ENCODE data around the gene PPFIBP1.

The PPFIBP1 gene

DNA sequence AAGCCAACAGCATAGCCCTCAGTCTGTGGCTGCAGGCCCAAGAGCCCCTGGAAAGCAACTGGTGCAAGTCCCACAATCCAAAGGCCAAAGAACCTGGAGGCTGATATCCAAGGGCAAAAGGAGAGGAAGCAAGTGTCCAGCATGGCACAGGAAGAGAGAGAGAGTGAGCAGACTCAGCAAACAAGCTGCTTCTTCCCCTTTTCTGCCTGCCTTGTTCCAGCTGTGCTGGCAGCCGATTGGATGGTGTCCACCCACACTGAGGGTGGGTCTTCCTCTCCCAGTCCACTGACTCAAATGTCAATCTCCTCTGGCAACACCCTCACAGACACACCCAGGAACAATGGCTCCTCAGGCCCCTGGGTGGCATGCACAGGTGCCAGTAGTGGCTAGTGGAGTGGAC, 44.0 kb upstream of the PPFIBP1 start:
- no peak overlapping the region for H3K4me2 ChIP-seq (ENCODE audit: low read length)
- no peak overlapping the region for H2AFZ ChIP-seq (ENCODE audit: insufficient read depth, low read length, poor library complexity)
- H3K9ac ChIP-seq (ENCODE audit: low read length) = no peak overlapping the region
- no peaks in the 10 kb centered on the region for H3K79me1 ChIP-seq (ENCODE audit: low read length)
- H2AK5ac ChIP-seq (ENCODE audit: low read length) = no peak overlapping the region
- H2BK120ac ChIP-seq (ENCODE audit: insufficient read depth, low read length, poor library complexity) = no peak overlapping the region
- H4K8ac ChIP-seq (ENCODE audit: low read depth, low read length) = no peak overlapping the region
- no peak overlapping the region for H4K91ac ChIP-seq (ENCODE audit: low read depth, low read length)
- H3K14ac ChIP-seq (ENCODE audit: low read length) = no peak overlapping the region
- H3K23ac ChIP-seq (ENCODE audit: low read length) = no peak overlapping the region
- H3K79me2 ChIP-seq (ENCODE audit: control insufficient read depth, insufficient read depth, low read length, poor library complexity) = no peaks in the 10 kb centered on the region
- H3K27me3 ChIP-seq (ENCODE audit: insufficient read depth, low read length) = no peaks in the 10 kb centered on the region
- no peak overlapping the region for H3K4ac ChIP-seq (ENCODE audit: low read depth, low read length)
- peaks cover 13% of the 10 kb centered on the region for H3K9me3 ChIP-seq (ENCODE audit: insufficient read depth, low read depth, low read length)
- WGBS (ENCODE audit: extremely low coverage, insufficient coverage, insufficient read length) = no CpG with 5 or more reads among the region's 1 CpG
- no peak overlapping the region for H4K12ac ChIP-seq (ENCODE audit: low read depth, low read length)
- DNase-seq = no peak
- H3K4me3 ChIP-seq (ENCODE audit: low read depth, low read length) = no peak overlapping the region
- no peak overlapping the region for H2BK12ac ChIP-seq (ENCODE audit: low read length)
- H3K27ac ChIP-seq (ENCODE audit: low read depth, low read length) = no peak overlapping the region
- no peak overlapping the region for H2BK5ac ChIP-seq (ENCODE audit: low read depth, low read length, poor library complexity)
- no peak overlapping the region for H3K18ac ChIP-seq (ENCODE audit: low read length)
- no peaks in the 10 kb centered on the region for H3K4me1 ChIP-seq (ENCODE audit: control insufficient read depth in 1 of 2, insufficient read depth in 2 of 2, low read length in 2 of 2)
- peaks cover 0 to 2% of the 10 kb centered on the region in 2 experiments for H3K36me3 ChIP-seq (ENCODE audit: control insufficient read depth in 1 of 2, insufficient read depth in 2 of 2, low read length in 2 of 2)

GRCh38 chr12:27486961-27487360, 37.0 kb upstream of the PPFIBP1 start:
- Histone ChIP-seq H2AK5ac (ENCODE audit: low read length) (no peak overlapping the region), H3K14ac (ENCODE audit: low read length) (no peak overlapping the region), H3K27ac (ENCODE audit: low read depth, low read length) (no peak overlapping the region)

GRCh38 chr12:27488479-27488878, 35.5 kb upstream of the PPFIBP1 start:
- no peak overlapping the region for H4K8ac ChIP-seq (ENCODE audit: low read depth, low read length)
- no peak overlapping the region for H3K27ac ChIP-seq (ENCODE audit: low read depth, low read length)
- H4K91ac ChIP-seq (ENCODE audit: low read depth, low read length) = no peak overlapping the region
- H3K79me2 ChIP-seq (ENCODE audit: control insufficient read depth, insufficient read depth, low read length, poor library complexity) = no peaks in the 10 kb centered on the region
- no CpG with 5 or more reads among the region's 5 CpGs for WGBS (ENCODE audit: extremely low coverage, insufficient coverage, insufficient read length)
- H3K4ac ChIP-seq (ENCODE audit: low read depth, low read length) = no peak overlapping the region
- H3K4me1 ChIP-seq (ENCODE audit: control insufficient read depth in 1 of 2, insufficient read depth in 2 of 2, low read length in 2 of 2) = no peaks in the 10 kb centered on the region
- no peak overlapping the region for H3K4me3 ChIP-seq (ENCODE audit: low read depth, low read length)
- H2BK12ac ChIP-seq (ENCODE audit: low read length) = no peak overlapping the region
- no peak overlapping the region for H3K9ac ChIP-seq (ENCODE audit: low read length)
- no peak overlapping the region for H4K12ac ChIP-seq (ENCODE audit: low read depth, low read length)
- no peaks in the 10 kb centered on the region for H3K9me3 ChIP-seq (ENCODE audit: insufficient read depth, low read depth, low read length)
- H3K79me1 ChIP-seq (ENCODE audit: low read length) = no peaks in the 10 kb centered on the region
- no peak overlapping the region for H2BK5ac ChIP-seq (ENCODE audit: low read depth, low read length, poor library complexity)
- no peak overlapping the region for H2BK120ac ChIP-seq (ENCODE audit: insufficient read depth, low read length, poor library complexity)
- no peak overlapping the region for H2AFZ ChIP-seq (ENCODE audit: insufficient read depth, low read length, poor library complexity)
- no peak overlapping the region for H3K14ac ChIP-seq (ENCODE audit: low read length)
- no peak overlapping the region for H3K23ac ChIP-seq (ENCODE audit: low read length)
- no peaks in the 10 kb centered on the region for H3K27me3 ChIP-seq (ENCODE audit: insufficient read depth, low read length)
- H3K4me2 ChIP-seq (ENCODE audit: low read length) = no peak overlapping the region
- DNase-seq = no peak
- no peak overlapping the region for H3K18ac ChIP-seq (ENCODE audit: low read length)
- H3K36me3 ChIP-seq (ENCODE audit: control insufficient read depth in 1 of 2, insufficient read depth in 2 of 2, low read length in 2 of 2) = no peaks in the 10 kb centered on the region
- H2AK5ac ChIP-seq (ENCODE audit: low read length) = no peak overlapping the region

More at GRCh38 chr12:27486961-27487360, 37.0 kb upstream of the PPFIBP1 start:
- Histone ChIP-seq H3K9ac (ENCODE audit: low read length) (no peak overlapping the region), H3K27me3 (ENCODE audit: insufficient read depth, low read length) (no peaks in the 10 kb centered on the region), H2BK12ac (ENCODE audit: low read length) (no peak overlapping the region), H3K4ac (ENCODE audit: low read depth, low read length) (no peak overlapping the region), H3K23ac (ENCODE audit: low read length) (no peak overlapping the region), H2BK5ac (ENCODE audit: low read depth, low read length, poor library complexity) (no peak overlapping the region), H3K4me1 (ENCODE audit: control insufficient read depth in 1 of 2, insufficient read depth in 2 of 2, low read length in 2 of 2) (no peaks in the 10 kb centered on the region), H3K9me3 (ENCODE audit: insufficient read depth, low read depth, low read length) (no peaks in the 10 kb centered on the region), H2BK120ac (ENCODE audit: insufficient read depth, low read length, poor library complexity) (no peak overlapping the region), H2AFZ (ENCODE audit: insufficient read depth, low read length, poor library complexity) (no peak overlapping the region), H3K79me2 (ENCODE audit: control insufficient read depth, insufficient read depth, low read length, poor library complexity) (no peaks in the 10 kb centered on the region), H4K12ac (ENCODE audit: low read depth, low read length) (no peak overlapping the region), H3K36me3 (ENCODE audit: control insufficient read depth in 1 of 2, insufficient read depth in 2 of 2, low read length in 2 of 2) (no peaks in the 10 kb centered on the region), H3K4me2 (ENCODE audit: low read length) (no peak overlapping the region), H4K8ac (ENCODE audit: low read depth, low read length) (no peak overlapping the region), H4K91ac (ENCODE audit: low read depth, low read length) (no peak overlapping the region), H3K18ac (ENCODE audit: low read length) (no peak overlapping the region), H3K4me3 (ENCODE audit: low read depth, low read length) (no peak overlapping the region), H3K79me1 (ENCODE audit: low read length) (no peaks in the 10 kb centered on the region)
- no peak for DNase-seq

GRCh38 chr12:27491226-27491625, 32.8 kb upstream of the PPFIBP1 start:
- no peaks in the 10 kb centered on the region for H3K36me3 ChIP-seq (ENCODE audit: control insufficient read depth in 1 of 2, insufficient read depth in 2 of 2, low read length in 2 of 2)
- no peak overlapping the region for H2BK5ac ChIP-seq (ENCODE audit: low read depth, low read length, poor library complexity)
- WGBS (ENCODE audit: extremely low coverage, insufficient coverage, insufficient read length) = no CpG with 5 or more reads among the region's 2 CpGs
- no peak overlapping the region for H3K9ac ChIP-seq (ENCODE audit: low read length)
- H3K4ac ChIP-seq (ENCODE audit: low read depth, low read length) = no peak overlapping the region
- H2AFZ ChIP-seq (ENCODE audit: insufficient read depth, low read length, poor library complexity) = no peak overlapping the region
- H3K27me3 ChIP-seq (ENCODE audit: insufficient read depth, low read length) = no peaks in the 10 kb centered on the region
- H3K79me2 ChIP-seq (ENCODE audit: control insufficient read depth, insufficient read depth, low read length, poor library complexity) = no peaks in the 10 kb centered on the region
- no peaks in the 10 kb centered on the region for H3K79me1 ChIP-seq (ENCODE audit: low read length)
- H3K18ac ChIP-seq (ENCODE audit: low read length) = no peak overlapping the region
- no peak overlapping the region for H4K8ac ChIP-seq (ENCODE audit: low read depth, low read length)
- H4K12ac ChIP-seq (ENCODE audit: low read depth, low read length) = no peak overlapping the region
- H3K4me1 ChIP-seq (ENCODE audit: control insufficient read depth in 1 of 2, insufficient read depth in 2 of 2, low read length in 2 of 2) = no peaks in the 10 kb centered on the region
- no peak overlapping the region for H3K23ac ChIP-seq (ENCODE audit: low read length)
- no peak overlapping the region for H2BK120ac ChIP-seq (ENCODE audit: insufficient read depth, low read length, poor library complexity)
- no peak overlapping the region for H3K14ac ChIP-seq (ENCODE audit: low read length)
- H3K9me3 ChIP-seq (ENCODE audit: insufficient read depth, low read depth, low read length) = no peaks in the 10 kb centered on the region
- H2BK12ac ChIP-seq (ENCODE audit: low read length) = no peak overlapping the region
- no peak overlapping the region for H4K91ac ChIP-seq (ENCODE audit: low read depth, low read length)
- no peak overlapping the region for H3K4me3 ChIP-seq (ENCODE audit: low read depth, low read length)
- H2AK5ac ChIP-seq (ENCODE audit: low read length) = no peak overlapping the region
- H3K27ac ChIP-seq (ENCODE audit: low read depth, low read length) = no peak overlapping the region
- no peak overlapping the region for H3K4me2 ChIP-seq (ENCODE audit: low read length)
- no peak for DNase-seq

Data from trophoblast cell (in vitro differentiated cells and primary cell).